Sciatic nerve (tissue), 2 donors: Measurements from ENCODE around the gene CENPV. TPM values are rescaled to one million over a fixed set of nuclear protein-coding genes. Genes with fewer than 3 reads are reported as not detected.
"Not testable (repeated sequence)": the region's sequence is repeated elsewhere in the genome, so short reads cannot be mapped to it uniquely, and the experiment has no call there.

ENCODE experiments used
- ATAC-seq: fragments of 200-7000 bp; cut with Tn5 transposase; one replicate; pipeline ENCODE4 v1.9.1; 2020; ENCODE audit warnings: mild to moderate bottlenecking, moderate library complexity
- DNase-seq: peaks from one replicate; pipeline ENCODE4 v3.0.0-alpha.2; 2020; ENCODE audit warnings: low spot score
- intact Hi-C: fragments of 100-400 bp; cut with DNase I; formaldehyde crosslinking; loops from one replicate; pipeline ENCODE4 v1.14.2; 2022
- total RNA-seq: library from RNA; stranded (reverse); fragmentation: NEBNext Ultra II Directional; extraction: Animal tissue kit (Norgen Biotek cat#: 25700); gene quantifications from one replicate; pipeline ENCODE4 v1.2.1, GENCODE V29; 2021
- donor health status: DM: no; HTN: no; CAD: no.
- donor health status: DM: no; HTN: no; CAD: no.

CENPV gene
- total RNA-seq, 1 donor from 2014 or later: 8.7 TPM

DNA sequence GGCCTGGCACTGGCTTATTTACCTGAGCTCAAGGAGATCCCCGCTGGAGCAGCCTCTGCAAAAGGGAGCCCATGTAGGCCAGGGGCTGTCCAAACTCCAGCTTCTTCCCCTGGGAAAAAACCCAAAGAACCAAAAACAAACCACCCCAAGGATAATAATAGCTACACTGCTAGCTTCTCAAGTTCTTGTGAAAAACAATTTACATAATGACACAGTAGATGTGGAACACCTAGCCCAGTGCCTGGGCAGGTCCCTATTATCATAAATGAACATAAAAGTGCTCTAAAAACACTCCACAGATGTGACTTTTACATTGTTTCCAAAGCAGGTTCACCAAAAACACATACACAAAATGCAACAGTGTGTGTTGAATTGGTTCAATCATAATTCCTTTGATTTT lies 27.3 kb downstream of the CENPV start:
- no peak for ATAC-seq
- intact Hi-C loops: no loop called here
- DNase-seq: no peak

DNA sequence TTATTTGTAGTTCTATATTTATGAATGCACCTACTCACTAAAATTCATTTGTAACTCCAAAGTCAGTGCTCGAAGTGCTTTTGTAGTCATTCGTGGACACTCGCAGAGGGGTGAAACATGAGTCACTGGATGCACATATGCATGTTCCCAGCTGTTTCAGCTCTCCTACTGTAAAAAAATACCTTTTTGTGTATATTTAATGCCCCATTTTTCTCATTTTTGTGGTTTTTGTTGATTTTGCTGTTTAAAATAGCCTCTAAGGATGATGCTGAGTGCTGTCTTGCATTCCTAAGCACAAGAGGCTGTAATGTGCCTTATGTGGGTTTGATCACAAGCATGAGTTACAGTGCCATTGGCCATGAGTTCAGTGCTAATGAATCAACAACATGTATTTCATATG lies 30.6 kb downstream of the CENPV start:
- ATAC-seq (no peak), DNase-seq (no peak)
- intact Hi-C loops: no loop called here

DNA sequence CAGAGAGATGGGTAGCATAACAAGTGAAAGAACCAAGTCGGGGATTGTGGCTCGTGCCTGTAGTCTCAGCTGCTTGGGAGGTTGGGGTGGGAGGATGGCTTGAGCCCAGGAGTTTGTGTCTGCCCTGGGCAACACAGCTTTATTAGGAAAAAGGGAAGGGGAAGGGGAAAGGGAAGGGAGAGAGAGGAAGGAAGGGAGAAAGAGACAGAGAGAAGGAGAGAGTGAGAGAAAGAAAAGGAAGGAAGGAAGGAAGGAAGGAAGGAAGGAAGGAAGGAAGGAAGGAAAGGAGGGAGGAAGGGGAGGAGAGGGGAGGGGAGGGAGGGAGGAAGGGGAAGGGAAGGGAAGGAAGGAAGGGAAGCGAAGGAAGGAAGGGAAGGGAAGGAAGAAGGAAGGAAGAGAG lies 33.3 kb downstream of the CENPV start:
- intact Hi-C loops: no loop called here
- no peak for ATAC-seq
- DNase-seq: no peak

DNA sequence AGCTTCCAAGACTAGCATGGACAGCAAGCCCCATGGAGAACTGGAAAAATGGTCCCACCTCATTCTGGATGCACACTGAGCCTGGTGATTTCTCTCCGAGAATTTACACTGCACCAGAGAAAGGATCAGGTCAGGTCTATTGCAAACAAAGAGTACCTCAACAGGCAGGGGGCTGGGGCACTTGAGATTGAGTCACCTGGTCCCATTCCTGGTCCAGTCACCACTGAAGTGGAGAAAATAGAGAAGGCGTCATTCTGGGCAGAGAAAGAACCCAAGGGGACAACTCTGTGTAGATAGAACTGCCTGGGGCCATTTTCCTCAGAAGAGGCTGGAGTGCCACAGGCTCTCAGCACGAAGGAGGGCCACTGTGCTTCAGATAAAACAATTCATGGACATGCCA lies 38.4 kb downstream of the CENPV start:
- intact Hi-C loops: no loop called here
- DNase-seq (no peak), ATAC-seq (no peak)

DNA sequence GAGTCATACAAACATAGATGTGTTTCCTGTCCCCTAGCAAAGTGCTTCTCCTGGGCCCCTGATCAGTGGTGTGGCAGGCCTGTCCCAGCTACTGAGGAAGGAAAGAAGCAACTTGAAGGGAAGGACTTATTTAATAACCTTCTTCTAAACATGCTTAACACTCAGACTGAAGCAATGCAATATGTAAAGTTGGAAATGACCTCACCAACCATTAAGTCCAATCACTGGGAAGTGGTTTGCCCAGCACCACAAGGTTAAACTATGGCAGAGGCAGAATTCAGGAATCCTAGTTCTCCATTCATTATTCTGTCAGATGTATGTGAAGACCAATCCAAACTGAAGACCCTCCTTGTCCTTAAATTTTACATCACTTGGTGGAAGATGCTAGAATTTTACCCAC lies 39.1 kb downstream of the CENPV start:
- intact Hi-C loops: no loop called here
- no peak for DNase-seq

GRCh38 chr17:16313139-16314090 lies 39.9 kb downstream of the CENPV start:
- intact Hi-C loops: no loop called here
- ATAC-seq (no peak), DNase-seq (no peak)

More for the DNA sequence above, 39.1 kb downstream of the CENPV start:
- no peak for ATAC-seq

GRCh38 chr17:16312061-16312460 lies 41.2 kb downstream of the CENPV start:
- ATAC-seq, DNase-seq, intact Hi-C loops: not testable (repeated sequence)

GRCh38 chr17:16306211-16306610 lies 47.1 kb downstream of the CENPV start:
- ATAC-seq (no peak), DNase-seq (no peak)
- intact Hi-C loops: no loop called here

GRCh38 chr17:16304830-16305229 lies 48.4 kb downstream of the CENPV start:
- ATAC-seq (no peak), DNase-seq (no peak)
- intact Hi-C loops: no loop called here

DNA sequence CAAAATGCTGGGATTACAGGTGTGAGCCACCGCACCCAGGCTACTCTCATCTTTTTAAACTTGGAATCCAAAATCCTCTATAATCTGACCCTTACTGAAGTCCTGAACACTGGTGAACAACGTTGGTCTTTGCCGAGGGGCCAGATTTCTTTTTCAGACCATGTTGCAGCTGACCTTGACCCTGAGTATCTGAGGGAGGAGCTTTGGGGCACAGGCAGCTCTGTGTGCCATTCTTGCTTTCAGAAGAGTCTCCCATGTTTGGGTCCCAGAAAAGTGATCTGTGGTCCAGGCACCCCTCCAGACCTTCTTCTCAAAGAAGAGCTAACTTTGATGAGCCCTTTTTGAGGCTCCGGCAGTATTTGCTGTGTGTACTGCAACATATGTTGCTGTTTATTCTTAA lies 50.4 kb downstream of the CENPV start:
- ATAC-seq: no peak
- intact Hi-C loops: no loop called here
- no peak for DNase-seq

- ATAC-seq (no peak), DNase-seq (no peak)
- intact Hi-C loops: no loop called here
Measured at GRCh38 chr17:16301963-16302855, 51.1 kb downstream of the CENPV start.

- no peak for ATAC-seq
- DNase-seq: no peak
- intact Hi-C loops: no loop called here
Measured at GRCh38 chr17:16300554-16300953, 52.7 kb downstream of the CENPV start.

DNA sequence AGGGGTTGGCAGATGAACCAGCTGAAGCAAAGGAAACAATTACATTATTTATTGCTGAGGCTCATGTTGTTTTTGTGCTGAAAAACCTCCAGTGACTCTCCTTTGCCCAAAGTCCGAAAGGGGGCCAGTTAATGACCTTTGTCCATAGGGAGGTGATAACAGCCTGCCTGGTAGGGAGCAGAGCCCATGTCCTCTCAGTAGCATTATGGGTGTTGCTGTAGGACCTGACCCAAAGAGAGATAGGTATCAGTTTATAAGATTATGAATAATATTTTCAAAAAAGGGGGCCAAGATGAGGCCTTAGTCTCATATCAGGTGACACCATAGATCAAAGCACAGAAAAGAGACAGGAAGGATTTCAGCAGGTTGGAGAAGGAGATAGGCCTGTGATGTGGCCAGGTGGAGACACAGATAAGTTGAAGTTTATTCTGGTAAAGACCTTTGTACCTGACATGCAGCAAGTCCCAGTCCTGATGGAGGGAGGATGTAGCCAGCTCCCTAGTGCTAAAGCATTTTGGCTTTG lies 55.1 kb downstream of the CENPV start:
- ATAC-seq (no peak), DNase-seq (no peak)
- intact Hi-C loops: no loop called here

DNA sequence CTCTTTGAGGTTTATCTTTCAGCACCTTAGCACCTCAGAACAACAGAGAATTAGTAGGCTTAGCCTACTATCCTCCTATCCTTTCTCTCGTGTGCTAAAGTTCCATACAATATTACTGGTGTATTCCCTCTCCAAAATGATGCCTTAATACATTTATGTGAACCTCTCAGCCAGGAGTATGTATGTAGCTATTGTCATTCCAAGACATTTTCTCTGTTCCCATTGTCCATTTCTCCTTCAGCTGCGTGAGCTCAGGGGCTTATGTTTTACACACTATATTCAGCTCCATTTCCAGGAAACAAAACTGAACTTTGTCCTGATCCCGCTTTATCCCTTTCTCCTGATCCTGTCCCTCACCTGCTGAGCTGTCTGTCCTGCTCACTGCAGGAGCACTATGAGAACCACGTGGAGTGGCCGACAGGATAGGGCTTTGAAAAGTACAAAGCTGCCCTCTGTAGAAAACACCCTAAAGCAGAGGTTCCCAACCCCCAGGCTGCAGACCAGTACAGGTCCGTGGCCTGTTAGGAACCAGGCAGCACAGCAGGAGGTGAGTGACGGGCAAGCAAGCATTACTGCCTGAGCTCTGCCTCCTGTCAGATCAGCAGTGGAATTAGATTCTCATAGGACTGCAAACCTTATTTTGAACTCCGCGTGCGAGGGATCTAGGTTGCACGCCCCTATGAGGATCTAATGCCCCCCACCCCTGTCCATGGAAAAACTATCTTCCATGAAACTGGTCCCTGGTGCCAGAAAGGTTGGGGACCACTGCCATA lies 55.7 kb downstream of the CENPV start:
- DNase-seq (no peak), ATAC-seq (no peak)
- intact Hi-C loops: no loop called here

DNA sequence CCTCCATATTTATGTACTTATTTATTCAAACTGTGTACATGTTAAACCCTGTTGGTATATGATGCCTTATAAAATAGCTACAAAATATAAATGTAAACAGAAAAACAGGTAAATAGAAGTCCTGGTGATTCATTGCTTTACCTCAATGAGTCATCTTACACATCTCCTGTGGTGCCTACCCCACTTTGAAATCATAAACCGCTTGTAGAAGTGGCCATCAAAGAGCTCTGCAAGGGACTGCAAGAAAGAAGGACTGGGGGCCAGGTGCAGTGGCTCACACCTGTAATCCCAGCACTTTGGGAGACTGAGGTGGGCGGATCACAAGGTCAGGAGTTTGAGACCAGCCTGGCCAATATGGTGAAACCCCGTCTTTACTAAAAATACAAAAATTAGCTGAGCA lies 57.2 kb downstream of the CENPV start:
- ATAC-seq, intact Hi-C loops, DNase-seq: not testable (repeated sequence)

DNA sequence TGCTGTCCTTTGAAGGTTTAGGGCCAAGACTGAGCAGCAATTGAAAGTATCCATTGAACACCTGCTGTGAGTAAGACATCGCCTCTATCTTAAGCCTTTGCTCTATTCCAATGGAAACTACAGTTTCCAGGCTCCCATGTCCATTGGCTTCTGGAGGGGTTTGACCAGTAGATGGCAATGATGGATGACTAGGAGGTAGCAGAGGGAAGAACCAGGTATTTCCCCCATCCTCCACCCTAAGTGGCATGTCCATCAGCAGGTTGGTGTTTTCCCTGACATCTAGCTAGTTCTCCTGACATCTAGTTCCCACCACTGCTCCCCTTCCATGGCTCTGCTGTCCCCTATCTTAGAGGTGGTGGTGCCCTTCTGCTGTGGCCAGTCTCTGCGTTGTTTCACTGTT lies 58.7 kb downstream of the CENPV start:
- no peak for DNase-seq
- intact Hi-C loops: no loop called here

GRCh38 chr17:16293931-16294330 lies 59.3 kb downstream of the CENPV start:
- ATAC-seq (no peak), DNase-seq (no peak)
- intact Hi-C loops: no loop called here

More for the DNA sequence above, 58.7 kb downstream of the CENPV start:
- no peak for ATAC-seq
